ENCODE measurements around the gene PDE4B. TPM values are rescaled to one million over a fixed set of nuclear protein-coding genes. Genes with fewer than 3 reads are reported as not detected.
"Not testable (repeated sequence)": the region's sequence is repeated elsewhere in the genome, so short reads cannot be mapped to it uniquely, and the experiment has no call there.

Gene PDE4B
- polyA plus RNA-seq, 1 donor (not counting 4 experiments of a cell fraction or from before 2014, with no cell fraction given), result 0.29 TPM

DNA sequence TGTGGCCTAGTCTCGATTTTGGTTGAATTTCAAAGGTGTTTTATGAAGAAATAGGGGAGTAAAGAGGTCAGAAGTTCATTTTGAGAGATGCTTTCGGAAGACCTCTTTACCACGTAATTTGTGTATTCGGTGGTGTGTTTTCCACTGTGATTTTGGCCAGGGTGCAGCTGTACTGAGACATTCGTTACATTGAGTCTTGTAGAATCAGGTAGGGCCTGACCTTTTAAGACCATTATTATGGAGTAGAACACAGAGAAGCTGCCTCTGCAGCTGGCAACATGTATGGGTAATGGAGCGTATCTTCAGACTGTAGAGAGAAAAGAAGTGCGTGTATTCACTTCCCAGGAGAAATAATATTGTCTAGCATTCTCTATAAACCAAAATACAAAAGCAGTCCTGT, 326.5 kb downstream of the PDE4B start:
- dilution Hi-C loops (cut with MboI; ENCODE audit: extremely low pct_ligation_motif_present, low sequenced_read_pairs), result no loop called here
- no peak for FAIRE-seq
- H3K9ac ChIP-seq (ENCODE audit: control insufficient read depth, extremely low read depth, insufficient read depth, low read length), result no peak overlapping the region
- no peak overlapping the region for H3K4me3 ChIP-seq (ENCODE audit: control insufficient read depth in 2 of 3, extremely low read depth in 1 of 3, insufficient read depth in 2 of 3, low read depth in 1 of 3, low read length in 3 of 3)
- H3K27me3 ChIP-seq (ENCODE audit: control insufficient read depth, extremely low read depth, insufficient read depth, low read length), result no peaks in the 10 kb centered on the region
- no peak overlapping the region for H3K4me2 ChIP-seq (ENCODE audit: control insufficient read depth, extremely low read depth, insufficient read depth, low read depth, low read length)
- no peaks in the 10 kb centered on the region for H3K4me1 ChIP-seq (ENCODE audit: control insufficient read depth, extremely low read depth, insufficient read depth, low read length)
- H3K9me3 ChIP-seq (ENCODE audit: control insufficient read depth, low read depth, low read length), result no peaks in the 10 kb centered on the region
- no peaks in the 10 kb centered on the region for H4K20me1 ChIP-seq (ENCODE audit: control insufficient read depth, extremely low read depth, insufficient read depth, low read length)
- H2AFZ ChIP-seq (ENCODE audit: control insufficient read depth, low read length), result no peak overlapping the region
- DNase-seq (ENCODE audit: low read depth, low spot score), result no peak
- H3K27ac ChIP-seq (ENCODE audit: control insufficient read depth, insufficient read depth, low read length), result no peak overlapping the region
- TF ChIP-seq, protein P1, sequence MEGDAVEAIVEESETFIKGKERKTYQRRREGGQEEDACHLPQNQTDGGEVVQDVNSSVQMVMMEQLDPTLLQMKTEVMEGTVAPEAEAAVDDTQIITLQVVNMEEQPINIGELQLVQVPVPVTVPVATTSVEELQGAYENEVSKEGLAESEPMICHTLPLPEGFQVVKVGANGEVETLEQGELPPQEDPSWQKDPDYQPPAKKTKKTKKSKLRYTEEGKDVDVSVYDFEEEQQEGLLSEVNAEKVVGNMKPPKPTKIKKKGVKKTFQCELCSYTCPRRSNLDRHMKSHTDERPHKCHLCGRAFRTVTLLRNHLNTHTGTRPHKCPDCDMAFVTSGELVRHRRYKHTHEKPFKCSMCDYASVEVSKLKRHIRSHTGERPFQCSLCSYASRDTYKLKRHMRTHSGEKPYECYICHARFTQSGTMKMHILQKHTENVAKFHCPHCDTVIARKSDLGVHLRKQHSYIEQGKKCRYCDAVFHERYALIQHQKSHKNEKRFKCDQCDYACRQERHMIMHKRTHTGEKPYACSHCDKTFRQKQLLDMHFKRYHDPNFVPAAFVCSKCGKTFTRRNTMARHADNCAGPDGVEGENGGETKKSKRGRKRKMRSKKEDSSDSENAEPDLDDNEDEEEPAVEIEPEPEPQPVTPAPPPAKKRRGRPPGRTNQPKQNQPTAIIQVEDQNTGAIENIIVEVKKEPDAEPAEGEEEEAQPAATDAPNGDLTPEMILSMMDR (optimal IDR thresholded peaks at IDR 0.05 in 1 of 3, IDR thresholded peaks at IDR 0.05 in 1 of 3, conservative IDR thresholded peaks at IDR 0.05 in 1 of 3; ENCODE audit: extremely low read depth in 1 of 3, insufficient read depth in 2 of 3, low read length in 3 of 3), result no peak
- no peak for TF ChIP-seq EZH2 (IDR thresholded peaks at IDR 0.05; ENCODE audit: low read length)
- H3K9me1 ChIP-seq (ENCODE audit: control insufficient read depth, extremely low read depth, insufficient read depth, low read length), result no peaks in the 10 kb centered on the region
- H3K36me3 ChIP-seq (ENCODE audit: control insufficient read depth in 2 of 2, extremely low read depth in 1 of 2, insufficient read depth in 2 of 2, low read length in 2 of 2), result no peaks in the 10 kb centered on the region
- H3K79me2 ChIP-seq (ENCODE audit: control insufficient read depth, insufficient read depth, low read length), result no peaks in the 10 kb centered on the region

DNA sequence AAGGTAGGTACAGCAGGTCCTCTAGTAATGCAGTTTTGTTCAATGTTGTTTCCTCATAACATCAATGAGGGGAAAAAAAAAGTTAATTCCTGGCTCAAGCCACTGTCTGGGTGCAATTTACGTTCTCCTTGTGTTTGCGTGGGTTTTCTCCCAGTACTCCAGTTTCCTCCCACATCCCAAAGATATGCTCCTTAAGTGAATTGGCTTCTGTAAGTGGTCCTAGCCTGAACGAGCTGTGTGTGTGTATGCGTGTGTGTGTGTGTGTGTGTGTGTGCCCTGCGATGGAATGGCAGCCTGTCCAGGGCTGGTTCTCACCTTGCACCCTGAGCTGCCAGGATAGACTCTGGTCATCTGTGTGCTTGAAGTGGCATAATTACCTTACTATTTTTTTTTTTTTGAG, 332.0 kb downstream of the PDE4B start:
- H3K79me2 ChIP-seq (ENCODE audit: control insufficient read depth, insufficient read depth, low read length), result no peaks in the 10 kb centered on the region
- dilution Hi-C loops (cut with MboI; ENCODE audit: extremely low pct_ligation_motif_present, low sequenced_read_pairs), result no loop called here
- no peak for FAIRE-seq
- H3K9me3 ChIP-seq (ENCODE audit: control insufficient read depth, low read depth, low read length), result no peaks in the 10 kb centered on the region
- H3K27ac ChIP-seq (ENCODE audit: control insufficient read depth, insufficient read depth, low read length), result no peak overlapping the region
- H2AFZ ChIP-seq (ENCODE audit: control insufficient read depth, low read length), result no peak overlapping the region
- TF ChIP-seq EZH2 (IDR thresholded peaks at IDR 0.05; ENCODE audit: low read length), result no peak
- TF ChIP-seq, protein P1 (optimal IDR thresholded peaks at IDR 0.05 in 1 of 3, IDR thresholded peaks at IDR 0.05 in 1 of 3, conservative IDR thresholded peaks at IDR 0.05 in 1 of 3; ENCODE audit: extremely low read depth in 1 of 3, insufficient read depth in 2 of 3, low read length in 3 of 3), result no peak
- DNase-seq (ENCODE audit: low read depth, low spot score), result no peak
- H3K36me3 ChIP-seq (ENCODE audit: control insufficient read depth in 2 of 2, extremely low read depth in 1 of 2, insufficient read depth in 2 of 2, low read length in 2 of 2), result no peaks in the 10 kb centered on the region
- no peaks in the 10 kb centered on the region for H3K9me1 ChIP-seq (ENCODE audit: control insufficient read depth, extremely low read depth, insufficient read depth, low read length)
- no peaks in the 10 kb centered on the region for H3K27me3 ChIP-seq (ENCODE audit: control insufficient read depth, extremely low read depth, insufficient read depth, low read length)
- no peak overlapping the region for H3K4me3 ChIP-seq (ENCODE audit: control insufficient read depth in 2 of 3, extremely low read depth in 1 of 3, insufficient read depth in 2 of 3, low read depth in 1 of 3, low read length in 3 of 3)
- H3K4me2 ChIP-seq (ENCODE audit: control insufficient read depth, extremely low read depth, insufficient read depth, low read depth, low read length), result no peak overlapping the region
- H3K9ac ChIP-seq (ENCODE audit: control insufficient read depth, extremely low read depth, insufficient read depth, low read length), result no peak overlapping the region
- no peaks in the 10 kb centered on the region for H3K4me1 ChIP-seq (ENCODE audit: control insufficient read depth, extremely low read depth, insufficient read depth, low read length)
- H4K20me1 ChIP-seq (ENCODE audit: control insufficient read depth, extremely low read depth, insufficient read depth, low read length), result no peaks in the 10 kb centered on the region

GRCh38 chr1:66128641-66129040, 335.9 kb downstream of the PDE4B start:
- H2AFZ ChIP-seq (ENCODE audit: control insufficient read depth, low read length); H3K36me3 ChIP-seq (ENCODE audit: control insufficient read depth in 2 of 2, extremely low read depth in 1 of 2, insufficient read depth in 2 of 2, low read length in 2 of 2); DNase-seq (ENCODE audit: low read depth, low spot score); H3K4me1 ChIP-seq (ENCODE audit: control insufficient read depth, extremely low read depth, insufficient read depth, low read length); H3K9me3 ChIP-seq (ENCODE audit: control insufficient read depth, low read depth, low read length); H3K4me2 ChIP-seq (ENCODE audit: control insufficient read depth, extremely low read depth, insufficient read depth, low read depth, low read length); H4K20me1 ChIP-seq (ENCODE audit: control insufficient read depth, extremely low read depth, insufficient read depth, low read length); H3K9ac ChIP-seq (ENCODE audit: control insufficient read depth, extremely low read depth, insufficient read depth, low read length); H3K79me2 ChIP-seq (ENCODE audit: control insufficient read depth, insufficient read depth, low read length); FAIRE-seq; dilution Hi-C loops (cut with MboI; ENCODE audit: extremely low pct_ligation_motif_present, low sequenced_read_pairs); H3K27ac ChIP-seq (ENCODE audit: control insufficient read depth, insufficient read depth, low read length); H3K4me3 ChIP-seq (ENCODE audit: control insufficient read depth in 2 of 3, extremely low read depth in 1 of 3, insufficient read depth in 2 of 3, low read depth in 1 of 3, low read length in 3 of 3); H3K9me1 ChIP-seq (ENCODE audit: control insufficient read depth, extremely low read depth, insufficient read depth, low read length); H3K27me3 ChIP-seq (ENCODE audit: control insufficient read depth, extremely low read depth, insufficient read depth, low read length): not testable (repeated sequence)

All from keratinocyte (primary cell).